Osteocyte (in vitro differentiated cells): ENCODE measurements around the gene CFL1. TPM values are rescaled to one million over a fixed set of nuclear protein-coding genes. Genes with fewer than 3 reads are reported as not detected.

Experiments
- DNase-seq: peaks from one replicate; pipeline ENCODE4 v3.0.0; 2021; ENCODE audit warnings: mixed read lengths; ENCODE audit not compliant: unreplicated experiment; ENCODE audit errors: extremely low spot score
- H3K27ac Mint-ChIP-seq: one replicate; pipeline ENCODE4 v1.8.0; 2021; ENCODE audit warnings: mild to moderate bottlenecking, mixed read lengths; ENCODE audit not compliant: unreplicated experiment
- H3K27me3 Mint-ChIP-seq: one replicate; pipeline ENCODE4 v1.8.0; 2021; ENCODE audit warnings: mixed read lengths; ENCODE audit not compliant: unreplicated experiment
- H3K36me3 Mint-ChIP-seq: one replicate; pipeline ENCODE4 v1.8.0; 2021; ENCODE audit warnings: mixed read lengths; ENCODE audit not compliant: unreplicated experiment
- H3K4me1 Mint-ChIP-seq: one replicate; pipeline ENCODE4 v1.8.0; 2021; ENCODE audit warnings: mixed read lengths; ENCODE audit not compliant: unreplicated experiment
- H3K4me3 Mint-ChIP-seq: one replicate; pipeline ENCODE4 v1.8.0; 2021; ENCODE audit warnings: mild to moderate bottlenecking, moderate library complexity, mixed read lengths; ENCODE audit not compliant: unreplicated experiment
- H3K9me3 Mint-ChIP-seq: one replicate; pipeline ENCODE4 v1.8.0; 2021; ENCODE audit warnings: mixed read lengths; ENCODE audit not compliant: unreplicated experiment
- CTCF ChIP-seq: fragments of 200-600 bp; sonication (generic); IDR thresholded peaks from 2 replicates; pipeline ENCODE4 v1.5.0; 2021; ENCODE audit warnings: antibody characterized with exemption, mild to moderate bottlenecking, moderate library complexity
- total RNA-seq: library from RNA; stranded (reverse); gene quantifications from 2 replicates; pipeline ENCODE4 v1.2.1, GENCODE V29; 2021

CFL1 gene
- total RNA-seq, 1 donor from 2014 or later, result 946 TPM

- TF ChIP-seq CTCF, result no peak
- H3K36me3 Mint-ChIP-seq, result peaks cover 15% of the 10 kb centered on the region
- peaks cover 4% of the 10 kb centered on the region for H3K9me3 Mint-ChIP-seq
- H3K4me1 Mint-ChIP-seq, result no peaks in the 10 kb centered on the region
- no peaks in the 10 kb centered on the region for H3K27me3 Mint-ChIP-seq
- H3K27ac Mint-ChIP-seq, result no peak overlapping the region
- DNase-seq, result no peak
- no peak overlapping the region for H3K4me3 Mint-ChIP-seq
These were observed 10.2 kb downstream of the CFL1 start for GRCh38 chr11:65847746-65848145.

GRCh38 chr11:65844231-65844872, 13.6 kb downstream of the CFL1 start:
- no peak overlapping the region for H3K27ac Mint-ChIP-seq
- no peaks in the 10 kb centered on the region for H3K9me3 Mint-ChIP-seq
- no peak overlapping the region for H3K4me3 Mint-ChIP-seq
- DNase-seq, result no peak
- TF ChIP-seq CTCF, result no peak
- H3K36me3 Mint-ChIP-seq, result no peaks in the 10 kb centered on the region
- no peaks in the 10 kb centered on the region for H3K4me1 Mint-ChIP-seq
- H3K27me3 Mint-ChIP-seq, result no peaks in the 10 kb centered on the region

GRCh38 chr11:65843811-65844210, 14.2 kb downstream of the CFL1 start:
- no peak overlapping the region for H3K4me3 Mint-ChIP-seq

GRCh38 chr11:65842144-65842543, 15.8 kb downstream of the CFL1 start:
- Mint-ChIP-seq H3K4me3 (no peak overlapping the region), H3K36me3 (peaks cover 1% of the 10 kb centered on the region), H3K9me3 (no peaks in the 10 kb centered on the region), H3K27ac (no peak overlapping the region), H3K4me1 (peaks cover 1% of the 10 kb centered on the region), H3K27me3 (no peaks in the 10 kb centered on the region)
- no peak for DNase-seq
- no peak for TF ChIP-seq CTCF

More at GRCh38 chr11:65843811-65844210, 14.2 kb downstream of the CFL1 start:
- Mint-ChIP-seq H3K9me3 (no peaks in the 10 kb centered on the region), H3K4me1 (no peaks in the 10 kb centered on the region), H3K36me3 (no peaks in the 10 kb centered on the region), H3K27ac (no peak overlapping the region), H3K27me3 (no peaks in the 10 kb centered on the region)
- TF ChIP-seq CTCF, result no peak
- DNase-seq, result no peak

- Mint-ChIP-seq H3K4me1 (peaks cover 6% of the 10 kb centered on the region), H3K27me3 (peaks cover 22% of the 10 kb centered on the region), H3K36me3 (peaks cover 3% of the 10 kb centered on the region), H3K27ac (no peak overlapping the region), H3K9me3 (no peaks in the 10 kb centered on the region), H3K4me3 (no peak overlapping the region)
- DNase-seq, result no peak
- no peak for TF ChIP-seq CTCF
These were observed 23.8 kb downstream of the CFL1 start for GRCh38 chr11:65834202-65834601.
